GM12891 (cell line): ENCODE results near the gene PHKA1.

Experiments used
- PAX5 ChIP-seq: IDR thresholded peaks from 2 replicates; pipeline ENCODE4 v1.6.1; 2011; ENCODE audit warnings: low read length, moderate library complexity, mild to moderate bottlenecking; ENCODE audit not compliant: insufficient read depth, severe bottlenecking
- POLR2A ChIP-seq: IDR thresholded peaks from 2 replicates; pipeline ENCODE4 v1.6.1; 2011; ENCODE audit warnings: low read depth, low read length, control low read depth
- POLR2AphosphoS5 ChIP-seq: IDR thresholded peaks from 2 replicates; pipeline ENCODE4 v1.6.1; 2011; ENCODE audit warnings: low read depth, low read length, control low read depth
- POU2F2 ChIP-seq: IDR thresholded peaks from 2 replicates; pipeline ENCODE4 v1.6.1; 2011; ENCODE audit warnings: low read depth, mild to moderate bottlenecking, control low read depth, low read length, moderate library complexity
- SPI1 ChIP-seq: IDR thresholded peaks from 2 replicates; pipeline ENCODE4 v1.6.1; 2011; ENCODE audit warnings: low read depth, low read length, control low read depth
- TAF1 ChIP-seq: IDR thresholded peaks from 2 replicates; pipeline ENCODE4 v1.6.1; 2011; ENCODE audit warnings: low read depth, low read length, control low read depth

- no peak for TF ChIP-seq POLR2A
- TF ChIP-seq TAF1: no peak
- no peak for TF ChIP-seq POLR2AphosphoS5
- TF ChIP-seq POU2F2: no peak
- TF ChIP-seq PAX5: no peak
- no peak for TF ChIP-seq SPI1
Measured at GRCh38 chrX:72576141-72576894, 137.8 kb downstream of the PHKA1 start.
